Measurements from ENCODE around the gene UXS1.
"Not testable (repeated sequence)": the region's sequence is repeated elsewhere in the genome, so short reads cannot be mapped to it uniquely, and the experiment has no call there.

Gene UXS1

GRCh38 chr2:106159866-106160785 lies 34.0 kb downstream of the UXS1 start:
- DNase-seq, result no peak

GRCh38 chr2:106158871-106159270 lies 35.2 kb downstream of the UXS1 start:
- no peak for DNase-seq

- no peak for DNase-seq
Observed at GRCh38 chr2:106158131-106158530, 36.0 kb downstream of the UXS1 start.

GRCh38 chr2:106157416-106157815 lies 36.7 kb downstream of the UXS1 start:
- no peak for DNase-seq

- no peak for DNase-seq
Observed at GRCh38 chr2:106156305-106157296, 37.5 kb downstream of the UXS1 start.

GRCh38 chr2:106153781-106154180 lies 40.3 kb downstream of the UXS1 start:
- no peak for DNase-seq

- DNase-seq, result no peak
Observed at GRCh38 chr2:106147665-106148064, 46.4 kb downstream of the UXS1 start.

- DNase-seq, result no peak
Observed at GRCh38 chr2:106147159-106147558, 46.9 kb downstream of the UXS1 start.

GRCh38 chr2:106144621-106145331 lies 49.3 kb downstream of the UXS1 start:
- no peak for DNase-seq

GRCh38 chr2:106143495-106144215 lies 50.4 kb downstream of the UXS1 start:
- DNase-seq, result no peak

- no peak for DNase-seq
Observed at GRCh38 chr2:106142683-106143082, 51.4 kb downstream of the UXS1 start.

- no peak for DNase-seq
Observed at GRCh38 chr2:106140913-106141312, 53.2 kb downstream of the UXS1 start.

GRCh38 chr2:106140113-106140512 lies 54.0 kb downstream of the UXS1 start:
- DNase-seq, result no peak

- DNase-seq, result no peak
Observed at GRCh38 chr2:106139238-106139935, 54.7 kb downstream of the UXS1 start.

- DNase-seq, result no peak
Observed at GRCh38 chr2:106138543-106139237, 55.4 kb downstream of the UXS1 start.

- DNase-seq, result no peak
Observed at GRCh38 chr2:106137731-106138521, 56.2 kb downstream of the UXS1 start.

- not testable (repeated sequence) for DNase-seq
Observed at GRCh38 chr2:106131192-106131591, 62.9 kb downstream of the UXS1 start.

- DNase-seq, result no peak
Observed at GRCh38 chr2:106130251-106130998, 63.7 kb downstream of the UXS1 start.

GRCh38 chr2:106129592-106129991 lies 64.5 kb downstream of the UXS1 start:
- no peak for DNase-seq
